B cell (primary cell): Measurements from ENCODE around the gene CACNA2D4. TPM values are rescaled to one million over a fixed set of nuclear protein-coding genes. Genes with fewer than 3 reads are reported as not detected.

ENCODE experiments used
- ATAC-seq: fragments of 200-7000 bp; cut with Tn5 transposase; one replicate; pipeline ENCODE4 v1.10.0; 2021; ENCODE audit warnings: low read depth, mild to moderate bottlenecking, moderate number of reproducible peaks, moderate library complexity
- CTCF ChIA-PET: fragments of 350-600 bp; sonication (Branson Sonifier 250); formaldehyde crosslinking; loops from one replicate; lab custom pipeline; 2021; ENCODE audit warnings: antibody characterized with exemption, inconsistent platforms; lab: Charles Lee
- POLR2A ChIA-PET: fragments of 350-600 bp; sonication (Branson Sonifier 250); formaldehyde crosslinking; loops from one replicate; lab custom pipeline; 2021; ENCODE audit warnings: antibody characterized with exemption; lab: Charles Lee
- DNase-seq: peaks from one replicate; pipeline ENCODE4 v3.0.0; 2013
- H2AFZ ChIP-seq: 2 replicates; pipeline ENCODE4 v1.6.1; 2012; ENCODE audit warnings: mild to moderate bottlenecking, low read depth, low read length; ENCODE audit not compliant: insufficient read depth, poor library complexity, severe bottlenecking
- H3K27ac ChIP-seq, 2 donors: 1 replicate in 1 of 2; 2 replicates in 1 of 2; pipeline ENCODE4 v1.5.1; 2012 to 2013; ENCODE audit warnings: low read length in 2 of 2, mild to moderate bottlenecking in 2 of 2, moderate library complexity in 1 of 2
- H3K27me3 ChIP-seq, 4 experiments: fragments of 200-600 bp in 1 of 4; sonication (generic) in 1 of 4; replicated peaks in 1 of 4; 1 replicate in 2 of 4; 2 replicates in 2 of 4; pipeline versions ENCODE4 v1.6.1 to v1.7.0; 2013 to 2016; ENCODE audit warnings: low read length in 3 of 4, mild to moderate bottlenecking in 2 of 4, mixed read lengths in 1 of 4, moderate library complexity in 1 of 4; ENCODE audit not compliant: insufficient read depth in 4 of 4, control insufficient read depth in 3 of 4; ENCODE audit errors: control extremely low read depth in 1 of 4
- H3K36me3 ChIP-seq, 2 experiments: replicated peaks in 1 of 2; 1 replicate in 1 of 2; 2 replicates in 1 of 2; pipeline versions ENCODE4 v1.6.1 to v1.7.1; 2013; ENCODE audit warnings: low read length in 1 of 2; ENCODE audit not compliant: insufficient read depth in 2 of 2, control insufficient read depth in 1 of 2; ENCODE audit errors: control extremely low read depth in 1 of 2, extremely low read depth in 1 of 2
- H3K4me1 ChIP-seq, 2 donors: fragments of 200-600 bp in 1 of 2; sonication (generic) in 1 of 2; 1 replicate in 1 of 2; 2 replicates in 1 of 2; pipeline versions ENCODE4 v1.5.1 to v1.6.1; 2013 to 2017; ENCODE audit warnings: low read length in 2 of 2; ENCODE audit not compliant: control insufficient read depth in 2 of 2, insufficient read depth in 2 of 2
- H3K4me2 ChIP-seq: replicated peaks from 2 replicates; pipeline ENCODE3; 2012; ENCODE audit warnings: mild to moderate bottlenecking, low read depth, low read length; ENCODE audit not compliant: poor library complexity, severe bottlenecking
- H3K4me3 ChIP-seq, 5 experiments: fragments of 200-600 bp in 1 of 5; sonication (generic) in 1 of 5; 1 replicate in 3 of 5; 2 replicates in 2 of 5; pipeline versions ENCODE4 v1.5.1 to v1.7.0; 2011 to 2016; ENCODE audit warnings: low read length in 4 of 5, mild to moderate bottlenecking in 4 of 5, low read depth in 2 of 5, control low read depth in 1 of 5, moderate library complexity in 1 of 5; ENCODE audit not compliant: insufficient read depth in 1 of 5; ENCODE audit errors: control extremely low read depth in 1 of 5, extremely low read depth in 1 of 5
- H3K79me2 ChIP-seq: fragments of 200-600 bp; sonication (generic); one replicate; pipeline ENCODE4 v1.6.0; 2016; ENCODE audit warnings: low read length; ENCODE audit not compliant: control insufficient read depth, insufficient read depth
- H3K9ac ChIP-seq: fragments of 200-600 bp; sonication (generic); 2 replicates; pipeline ENCODE4 v1.6.1; 2017; ENCODE audit warnings: mild to moderate bottlenecking, low read length, moderate library complexity
- H3K9me3 ChIP-seq, 3 donors: one replicate each; pipeline versions ENCODE4 v1.6.1 to v1.7.1; 2013; ENCODE audit warnings: low read length in 2 of 3; ENCODE audit not compliant: control insufficient read depth in 2 of 3, insufficient read depth in 1 of 3; ENCODE audit errors: control extremely low read depth in 1 of 3
- H4K20me1 ChIP-seq: 2 replicates; pipeline ENCODE4 v1.6.0; 2012; ENCODE audit warnings: mild to moderate bottlenecking, low read length; ENCODE audit not compliant: insufficient read depth, control insufficient read depth, poor library complexity, severe bottlenecking
- H3K27ac Mint-ChIP-seq: one replicate; pipeline ENCODE4 v1.8.0; 2021; ENCODE audit warnings: mixed read lengths
- H3K27me3 Mint-ChIP-seq: one replicate; pipeline ENCODE4 v1.8.0; 2021; ENCODE audit warnings: mixed read lengths
- H3K4me1 Mint-ChIP-seq: one replicate; pipeline ENCODE4 v1.8.0; 2021; ENCODE audit warnings: mixed read lengths
- H3K4me3 Mint-ChIP-seq: one replicate; pipeline ENCODE4 v1.8.0; 2021; ENCODE audit warnings: mixed read lengths
- H3K9me3 Mint-ChIP-seq: one replicate; pipeline ENCODE4 v1.8.0; 2022; ENCODE audit warnings: mixed read lengths; ENCODE audit not compliant: insufficient read depth
- CTCF ChIP-seq: fragments of 200-600 bp; IDR thresholded peaks from one replicate; pipeline ENCODE4 v1.8.0; 2022; ENCODE audit warnings: antibody characterized with exemption, mild to moderate bottlenecking
- EZH2 ChIP-seq: IDR thresholded peaks from 2 replicates; pipeline ENCODE4 v1.6.1; 2012; ENCODE audit warnings: borderline replicate concordance, low read depth, mild to moderate bottlenecking, moderate library complexity, low read length; ENCODE audit not compliant: insufficient read depth, poor library complexity, severe bottlenecking
- WGBS: methylation state at CpG from one replicate; pipeline ENCODE4 v1.1.5; 2013; ENCODE audit warnings: missing lambda C conversion rate; ENCODE audit not compliant: insufficient coverage; 5-methylcytosine and 5-hydroxymethylcytosine counted together
- intact Hi-C: fragments of 100-400 bp; cut with micrococcal nuclease; formaldehyde crosslinking; loops from one replicate; pipeline ENCODE4 v1.10.0; 2022
- polyA plus RNA-seq: library from polyadenylated mRNA; depleted of rRNA; stranded (reverse); fragments of >200 nt; gene quantifications from 2 replicates; pipeline ENCODE4 v1.2.3, GENCODE V29; 2012
- total RNA-seq, 2 donors: library from RNA; stranded (reverse); fragments of 120-200 nt in 1 of 2; gene quantifications; 1 replicate in 1 of 2; 2 replicates in 1 of 2; pipeline versions ENCODE4 v1.2.3 to v1.2.4, GENCODE V29; 2013 to 2022

CACNA2D4 gene
- total and polyA plus RNA-seq, 2 donors (not counting 1 experiment from before 2014, with no cell fraction given), result 6.0 to 7.4 TPM

- H3K27ac Mint-ChIP-seq, result no peak overlapping the region
- Histone ChIP-seq H3K9ac (no peak overlapping the region), H3K9me3 (no peaks in the 10 kb centered on the region), H2AFZ (no peak overlapping the region), H3K4me2 (no peak overlapping the region), H3K79me2 (no peaks in the 10 kb centered on the region), H4K20me1 (no peaks in the 10 kb centered on the region), H3K36me3 (no peaks in the 10 kb centered on the region), H3K4me1 (no peaks in the 10 kb centered on the region), H3K27ac (no peak overlapping the region), H3K4me3 (no peak overlapping the region), H3K27me3 (peaks cover 0 to 12% (median 0%) of the 10 kb centered on the region in 4 experiments)
- no peak overlapping the region for H3K4me3 Mint-ChIP-seq
- no peak for ATAC-seq
- WGBS, result 96% methylated on average over 2 of the region's 3 CpGs
- TF ChIP-seq EZH2 (no peak), CTCF (no peak)
- ChIA-PET POLR2A (no interaction called here), CTCF (interaction anchor here (1.4 kb wide), 1 partner anchor 125 kb away, joined by 4 read pairs; no protein-coding TSS in a partner anchor)
- no peaks in the 10 kb centered on the region for H3K9me3 Mint-ChIP-seq
- no peak for DNase-seq
- H3K4me1 Mint-ChIP-seq, result peaks cover 3% of the 10 kb centered on the region
- intact Hi-C loops, result no loop called here
- peaks cover 30% of the 10 kb centered on the region for H3K27me3 Mint-ChIP-seq
These were observed 103.3 kb downstream of the CACNA2D4 start for GRCh38 chr12:1815108-1815507.

GRCh38 chr12:1814266-1814665 lies 104.2 kb downstream of the CACNA2D4 start:
- 86% methylated on average over 8 of the region's 8 CpGs for WGBS
- ChIA-PET CTCF (no interaction called here), POLR2A (no interaction called here)
- Histone ChIP-seq H3K36me3 (no peaks in the 10 kb centered on the region), H3K9ac (no peak overlapping the region), H2AFZ (no peak overlapping the region), H3K4me1 (no peaks in the 10 kb centered on the region), H3K79me2 (no peaks in the 10 kb centered on the region), H3K4me2 (no peak overlapping the region), H3K27ac (no peak overlapping the region), H3K27me3 (peaks cover 0 to 3% (median 0%) of the 10 kb centered on the region in 4 experiments), H3K9me3 (no peaks in the 10 kb centered on the region), H3K4me3 (no peak overlapping the region), H4K20me1 (no peaks in the 10 kb centered on the region)
- H3K9me3 Mint-ChIP-seq, result no peaks in the 10 kb centered on the region
- no peak overlapping the region for H3K4me3 Mint-ChIP-seq
- ATAC-seq, result no peak
- H3K27me3 Mint-ChIP-seq, result peaks cover 21% of the 10 kb centered on the region
- DNase-seq, result no peak
- TF ChIP-seq EZH2 (no peak), CTCF (no peak)
- H3K27ac Mint-ChIP-seq, result no peak overlapping the region
- peaks cover 3% of the 10 kb centered on the region for H3K4me1 Mint-ChIP-seq
- intact Hi-C loops, result no loop called here
